H1 (cell line): ENCODE results near the gene THBS4.

Experiments used
- BACH1 ChIP-seq: IDR thresholded peaks from 2 replicates; pipeline ENCODE4 v1.6.1; 2012; ENCODE audit warnings: low read length, improper control_type of control experiment
- CHD7 ChIP-seq: fragments of 300-600 bp; sonication (generic); IDR thresholded peaks from 2 replicates; pipeline ENCODE4 v1.7.1; 2012; ENCODE audit warnings: low read length, moderate library complexity, mild to moderate bottlenecking, inconsistent platforms; ENCODE audit not compliant: insufficient replicate concordance
- CTCF ChIP-seq, 3 experiments: IDR thresholded peaks; 1 replicate in 2 of 3; 2 replicates in 1 of 3; pipeline versions ENCODE4 v1.5.1 to v1.6.1; 2011; ENCODE audit warnings: low read length in 3 of 3, mild to moderate bottlenecking in 3 of 3, inconsistent platforms in 2 of 3, low read depth in 1 of 3, moderate library complexity in 1 of 3; ENCODE audit not compliant: insufficient read depth in 1 of 3; ENCODE audit errors: control extremely low read depth in 1 of 3
- EP300 ChIP-seq, 2 experiments: IDR thresholded peaks; 1 replicate in 1 of 2; 2 replicates in 1 of 2; pipeline ENCODE4 v1.6.1; 2011 to 2012; ENCODE audit warnings: low read depth in 2 of 2, low read length in 2 of 2, mild to moderate bottlenecking in 2 of 2, borderline replicate concordance in 1 of 2, inconsistent platforms in 1 of 2, moderate library complexity in 1 of 2
- EZH2 ChIP-seq: fragments of 200-600 bp; sonication (generic); IDR thresholded peaks from 2 replicates; pipeline ENCODE4 v1.7.1; 2012; ENCODE audit warnings: low read depth, mild to moderate bottlenecking, moderate library complexity, low read length, inconsistent platforms; ENCODE audit not compliant: severe bottlenecking
- GABPA ChIP-seq: IDR thresholded peaks from 2 replicates; pipeline ENCODE4 v1.6.1; 2011; ENCODE audit warnings: mild to moderate bottlenecking, low read length, moderate library complexity, borderline replicate concordance; ENCODE audit not compliant: insufficient read depth
- JUN ChIP-seq: IDR thresholded peaks from 2 replicates; pipeline ENCODE4 v1.6.1; 2011; ENCODE audit warnings: low read depth, mild to moderate bottlenecking, improper control_type of control experiment, low read length
- MAX ChIP-seq: IDR thresholded peaks from 2 replicates; pipeline ENCODE4 v1.6.1; 2012; ENCODE audit warnings: inconsistent platforms
- POLR2A ChIP-seq, 2 experiments: IDR thresholded peaks; 1 replicate in 1 of 2; 2 replicates in 1 of 2; pipeline ENCODE4 v1.6.1; 2011; ENCODE audit warnings: low read depth in 2 of 2, low read length in 2 of 2, mild to moderate bottlenecking in 2 of 2; ENCODE audit errors: control extremely low read depth in 1 of 2
- SIN3A ChIP-seq, 2 experiments: IDR thresholded peaks in 1 of 2; conservative IDR thresholded peaks in 1 of 2; 2 replicates each; pipeline ENCODE4 v1.6.1; 2011 to 2012; ENCODE audit warnings: low read length in 2 of 2, improper control_type of control experiment in 1 of 2, low read depth in 1 of 2, mild to moderate bottlenecking in 1 of 2
- SIX5 ChIP-seq: IDR thresholded peaks from 2 replicates; pipeline ENCODE4 v1.6.1; 2011; ENCODE audit warnings: mild to moderate bottlenecking, low read depth, low read length
- TEAD4 ChIP-seq: IDR thresholded peaks from 2 replicates; pipeline ENCODE4 v1.6.1; 2012; ENCODE audit warnings: low read depth, low read length, inconsistent platforms, mixed read lengths
- YY1 ChIP-seq: IDR thresholded peaks from 2 replicates; pipeline ENCODE4 v1.6.1; 2011; ENCODE audit warnings: low read depth, mild to moderate bottlenecking, low read length

GRCh38 chr5:80093796-80094195 is 58.6 kb downstream of the THBS4 start:
- peak in 2 of 3 experiments; percentile 7 to 11; a peak in 2 of 4 replicates for TF ChIP-seq CTCF (IDR thresholded peaks at IDR 0.05; ENCODE audit: control extremely low read depth in 1 of 3, insufficient read depth in 1 of 3, low read depth in 1 of 3, low read length in 3 of 3)
- TF ChIP-seq YY1, result no peak
- no peak for TF ChIP-seq MAX
- TF ChIP-seq EP300 (IDR thresholded peaks at IDR 0.05; ENCODE audit: borderline replicate concordance in 1 of 2, low read depth in 2 of 2, low read length in 2 of 2), result no peak
- no peak for TF ChIP-seq SIX5
- no peak for TF ChIP-seq JUN
- 0 out of 2 replicates have a peak, but pooled peaks have one; percentile 46 for TF ChIP-seq TEAD4
- TF ChIP-seq SIN3A (conservative IDR thresholded peaks at IDR 0.05 in 1 of 2, IDR thresholded peaks at IDR 0.05 in 1 of 2; ENCODE audit: low read depth in 1 of 2, low read length in 2 of 2), result no peak
- no peak for TF ChIP-seq EZH2
- no peak for TF ChIP-seq POLR2A (IDR thresholded peaks at IDR 0.05; ENCODE audit: control extremely low read depth in 1 of 2, low read depth in 2 of 2, low read length in 2 of 2)
- no peak for TF ChIP-seq GABPA
- TF ChIP-seq BACH1, result no peak
- no peak for TF ChIP-seq CHD7
